ENCODE measurements around the gene GUCY2D. TPM values are rescaled to one million over a fixed set of nuclear protein-coding genes. Genes with fewer than 3 reads are reported as not detected.

The GUCY2D gene
- total and polyA plus RNA-seq, 2 experiments from 2014 or later, result 0.07 to 0.08 TPM

- DNase-seq (ENCODE audit: low spot score) (no peak), ATAC-seq (no peak)
- H3K4me3 Mint-ChIP-seq, result no peak overlapping the region
- H3K27ac Mint-ChIP-seq, result no peak overlapping the region
- Histone ChIP-seq H3K4me1 (ENCODE audit: insufficient read depth) (no peaks in the 10 kb centered on the region), H3K36me3 (ENCODE audit: insufficient read depth) (no peaks in the 10 kb centered on the region), H3K27me3 (ENCODE audit: insufficient read depth) (no peaks in the 10 kb centered on the region), H4K20me1 (replicated peaks; ENCODE audit: insufficient read depth) (no peaks in the 10 kb centered on the region), H3K9me2 (ENCODE audit: insufficient read depth) (no peaks in the 10 kb centered on the region; the same call in 1 of the 2 replicates), H3K27ac (ENCODE audit: low read depth) (no peak overlapping the region), H3K4me2 (no peak overlapping the region), H2AFZ (no peak overlapping the region), H3K79me2 (replicated peaks; ENCODE audit: insufficient read depth) (no peaks in the 10 kb centered on the region), H3K4me3 (no peak overlapping the region), H3F3A (replicated peaks; ENCODE audit: low read depth) (no peaks in the 10 kb centered on the region)
- peaks cover 7% of the 10 kb centered on the region for H3K4me1 Mint-ChIP-seq
- H3K27me3 Mint-ChIP-seq (ENCODE audit: insufficient read depth, low read depth, poor library complexity), result peaks cover 7% of the 10 kb centered on the region
- H3K36me3 Mint-ChIP-seq (ENCODE audit: low read depth), result no peaks in the 10 kb centered on the region
- TF ChIP-seq CREB1 (CRISPR knock-in tag; IDR thresholded peaks at IDR 0.05; ENCODE audit: low read depth) (no peak), POLR2AphosphoS5 (IDR thresholded peaks at IDR 0.05; ENCODE audit: low read depth) (no peak), REST (IDR thresholded peaks at IDR 0.05; ENCODE audit: unreplicated experiment) (no peak), ZNF462 (CRISPR knock-in tag; IDR thresholded peaks at IDR 0.05) (no peak), EZH2phosphoT487 (IDR thresholded peaks at IDR 0.05; ENCODE audit: unreplicated experiment) (no peak)
- H3K9me3 Mint-ChIP-seq, result no peaks in the 10 kb centered on the region
Measured at GRCh38 chr17:8029121-8029520, 26.7 kb downstream of the GUCY2D start.

All from GM23338 (cell line).